HG02938 (cell line): ENCODE measurements around the gene ELN.
"Not testable (repeated sequence)": the region's sequence is repeated elsewhere in the genome, so short reads cannot be mapped to it uniquely, and the experiment has no call there.

Experiments used
- ATAC-seq: cut with Tn5 transposase; IDR thresholded peaks from one replicate; pipeline ENCODE4 v1.9.1; 2021; ENCODE audit warnings: mild to moderate bottlenecking, moderate library complexity; ENCODE audit not compliant: unreplicated experiment

Gene ELN

DNA sequence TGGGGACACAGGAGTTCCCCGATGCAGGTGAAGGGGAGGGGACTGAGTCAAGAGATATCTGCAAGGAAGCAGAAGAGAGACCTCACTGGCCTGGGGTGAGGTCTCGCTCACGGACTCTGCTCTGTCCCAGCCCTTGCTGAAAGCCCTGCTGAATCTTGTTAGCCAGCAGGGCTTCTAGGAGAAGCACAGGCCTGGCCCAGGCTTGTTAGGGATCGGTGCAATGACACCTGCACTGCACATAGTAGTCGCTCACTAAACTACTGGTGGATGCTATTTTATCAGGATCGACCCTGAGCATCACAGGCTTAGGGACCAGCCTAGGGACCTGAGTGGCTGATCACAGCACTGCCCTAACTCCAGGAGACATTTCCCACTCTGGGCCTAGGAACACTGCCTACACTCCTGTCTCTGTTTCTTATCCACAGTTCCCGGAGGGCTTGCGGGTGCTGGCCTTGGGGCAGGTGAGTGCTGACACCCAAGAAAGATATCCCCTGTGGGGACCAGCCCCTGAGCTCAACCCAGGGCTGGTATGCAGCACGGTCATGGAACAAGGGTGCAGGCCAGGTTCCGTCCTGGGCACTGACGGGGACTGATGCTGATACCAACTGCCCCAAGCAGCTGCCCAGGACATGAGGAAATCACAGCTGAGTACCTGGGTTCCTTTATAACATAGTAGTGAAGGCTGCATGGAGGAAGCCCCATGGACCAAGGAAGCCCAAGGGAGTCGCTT, 13.0 kb downstream of the ELN start:
- ATAC-seq = no peak

DNA sequence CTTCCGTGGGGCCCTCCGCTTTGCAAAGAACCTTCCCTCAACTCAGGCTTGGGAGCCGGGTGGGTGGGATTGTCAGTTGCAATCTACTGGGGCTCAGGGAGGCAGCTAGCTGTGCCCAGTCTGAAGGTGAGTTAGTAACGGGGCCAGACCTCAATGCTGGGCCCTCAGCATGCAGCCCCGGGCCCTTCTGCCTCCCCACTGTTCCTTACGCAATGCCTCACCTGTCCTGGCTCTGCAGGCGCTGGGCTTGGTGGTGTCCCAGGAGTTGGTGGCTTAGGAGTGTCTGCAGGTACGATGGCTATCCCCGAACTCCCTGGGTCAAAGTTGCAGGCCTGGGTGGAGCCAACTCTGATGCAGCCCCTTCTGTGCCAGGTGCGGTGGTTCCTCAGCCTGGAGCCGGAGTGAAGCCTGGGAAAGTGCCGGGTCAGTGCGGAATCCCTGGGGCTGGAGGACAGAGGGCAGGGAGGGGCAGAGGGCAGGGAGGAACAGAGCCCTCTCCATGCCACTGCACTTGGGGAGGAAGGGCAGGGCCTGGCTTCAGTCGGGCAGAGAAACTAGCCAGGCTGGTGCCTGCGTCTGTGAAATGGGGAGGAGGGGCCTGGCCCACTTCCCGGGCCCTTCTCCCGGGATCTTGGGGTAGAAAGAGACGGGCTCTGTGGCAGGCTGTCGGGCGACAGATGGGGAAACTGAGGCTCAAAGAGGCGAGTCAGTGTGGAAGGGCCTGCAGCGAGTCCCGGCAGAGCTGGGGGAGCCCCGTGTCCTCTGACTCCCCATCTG, 15.0 kb downstream of the ELN start:
- no peak for ATAC-seq

DNA sequence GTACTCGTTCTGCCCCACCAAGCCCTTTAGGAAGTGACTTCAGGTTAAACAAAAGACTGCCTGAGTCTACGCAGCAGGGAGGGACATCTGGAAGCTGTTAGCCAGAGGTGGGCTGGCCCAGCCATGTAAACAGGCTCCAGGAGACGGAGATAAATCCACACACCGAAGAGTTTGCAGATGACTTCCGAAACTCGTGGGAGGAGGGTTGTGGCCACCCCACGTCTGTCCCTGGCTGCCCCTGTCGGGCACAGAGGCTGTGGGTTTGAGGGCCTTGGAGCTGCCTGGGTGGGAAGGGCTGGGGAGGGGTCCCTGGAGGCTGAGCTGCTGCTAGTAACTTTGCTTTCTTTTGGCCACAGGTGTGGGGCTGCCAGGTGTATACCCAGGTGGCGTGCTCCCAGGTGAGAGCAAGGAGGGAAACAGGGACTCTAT, 15.6 kb downstream of the ELN start:
- no peak for ATAC-seq

- ATAC-seq = no peak
These were observed 16.7 kb downstream of the ELN start for GRCh38 chr7:74044366-74045350.

- not testable (repeated sequence) for ATAC-seq
These were observed 18.6 kb downstream of the ELN start for GRCh38 chr7:74046581-74046980.

DNA sequence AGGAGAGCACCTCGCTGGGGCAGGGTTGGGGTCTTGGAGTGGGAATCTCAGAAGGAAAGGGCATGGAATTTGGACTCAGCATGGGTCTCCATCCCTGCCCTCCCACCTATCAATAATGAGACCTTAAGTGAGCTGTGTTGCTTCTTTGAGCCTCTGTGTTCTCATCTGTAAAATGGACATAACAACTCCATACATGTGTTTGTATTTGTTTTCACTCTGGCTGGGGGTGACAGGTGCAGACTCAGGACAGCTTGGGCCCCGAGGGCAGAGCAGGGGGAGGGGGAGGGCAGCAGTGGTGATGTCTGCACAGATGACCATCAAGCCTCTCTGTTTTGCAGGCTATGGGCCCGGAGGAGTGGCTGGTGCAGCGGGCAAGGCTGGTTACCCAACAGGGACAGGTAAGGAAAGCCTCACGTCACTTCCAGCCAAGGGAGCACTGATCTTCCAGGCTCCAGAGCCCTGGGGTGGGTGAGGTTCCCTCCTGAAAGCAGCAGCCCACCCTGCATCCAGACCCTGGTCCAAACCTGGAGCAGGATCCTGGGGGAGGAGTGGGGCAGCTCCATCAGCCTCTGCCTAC, 19.9 kb downstream of the ELN start:
- ATAC-seq = no peak

DNA sequence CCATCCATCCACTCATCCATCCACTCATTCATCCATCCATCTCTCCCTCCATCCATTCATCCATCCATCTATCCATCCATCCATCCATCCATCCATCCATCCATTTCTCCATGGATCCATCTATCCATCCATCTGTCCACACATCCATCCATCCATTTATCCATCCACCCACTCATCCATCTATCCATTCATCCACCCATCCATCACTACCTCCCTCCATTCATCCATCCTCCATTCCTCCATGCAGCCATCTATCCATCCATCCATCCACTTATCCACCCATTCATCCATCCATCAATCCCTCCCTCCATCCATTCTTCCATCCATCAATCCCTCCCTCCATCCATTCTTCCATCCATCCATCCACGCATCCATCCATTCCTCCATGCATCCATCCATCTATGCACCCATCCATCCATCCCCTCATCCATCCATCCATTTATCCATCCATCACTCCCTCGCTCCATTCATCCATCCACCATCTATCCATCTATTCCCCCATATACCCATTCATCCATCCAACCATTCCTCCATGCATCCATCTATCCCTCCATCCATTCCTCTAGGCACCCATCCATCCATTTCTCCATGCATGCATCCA, 21.1 kb downstream of the ELN start:
- ATAC-seq = no peak

DNA sequence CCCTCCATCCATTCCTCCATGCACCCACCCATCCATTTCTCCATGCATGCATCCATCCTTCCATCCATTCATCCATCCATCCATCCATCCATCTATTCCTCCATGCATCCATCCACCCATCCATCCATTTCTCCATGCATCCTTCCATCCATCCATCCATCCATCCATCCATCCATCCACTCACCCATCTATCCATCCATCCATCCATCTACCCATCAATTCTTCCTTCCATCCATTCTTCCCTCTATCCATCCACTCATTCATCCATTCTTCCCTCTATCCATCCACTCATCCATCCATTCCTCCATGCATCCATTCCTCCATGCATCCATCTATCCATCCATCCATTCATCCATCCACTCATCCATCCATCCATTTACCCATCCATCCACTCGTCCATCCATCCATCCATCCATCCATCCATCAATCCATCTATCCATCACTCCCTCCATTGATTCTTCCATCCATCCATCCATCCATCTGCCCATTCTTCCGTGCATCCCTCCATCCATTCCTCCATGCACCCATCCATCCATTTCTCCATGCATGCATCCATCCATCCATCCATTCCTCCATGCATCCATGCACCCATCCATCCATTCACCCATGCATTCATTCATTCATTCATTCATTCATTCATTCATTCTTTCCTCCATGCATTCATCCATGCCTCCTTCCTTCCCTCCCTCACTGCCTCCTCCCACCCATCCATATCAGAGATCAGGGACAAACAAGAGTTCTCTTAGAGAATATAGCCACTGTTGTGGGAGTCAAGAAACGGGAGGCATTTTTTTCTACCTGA, 22.2 kb downstream of the ELN start:
- ATAC-seq = no peak

GRCh38 chr7:74051193-74051592, 23.2 kb downstream of the ELN start:
- no peak for ATAC-seq

DNA sequence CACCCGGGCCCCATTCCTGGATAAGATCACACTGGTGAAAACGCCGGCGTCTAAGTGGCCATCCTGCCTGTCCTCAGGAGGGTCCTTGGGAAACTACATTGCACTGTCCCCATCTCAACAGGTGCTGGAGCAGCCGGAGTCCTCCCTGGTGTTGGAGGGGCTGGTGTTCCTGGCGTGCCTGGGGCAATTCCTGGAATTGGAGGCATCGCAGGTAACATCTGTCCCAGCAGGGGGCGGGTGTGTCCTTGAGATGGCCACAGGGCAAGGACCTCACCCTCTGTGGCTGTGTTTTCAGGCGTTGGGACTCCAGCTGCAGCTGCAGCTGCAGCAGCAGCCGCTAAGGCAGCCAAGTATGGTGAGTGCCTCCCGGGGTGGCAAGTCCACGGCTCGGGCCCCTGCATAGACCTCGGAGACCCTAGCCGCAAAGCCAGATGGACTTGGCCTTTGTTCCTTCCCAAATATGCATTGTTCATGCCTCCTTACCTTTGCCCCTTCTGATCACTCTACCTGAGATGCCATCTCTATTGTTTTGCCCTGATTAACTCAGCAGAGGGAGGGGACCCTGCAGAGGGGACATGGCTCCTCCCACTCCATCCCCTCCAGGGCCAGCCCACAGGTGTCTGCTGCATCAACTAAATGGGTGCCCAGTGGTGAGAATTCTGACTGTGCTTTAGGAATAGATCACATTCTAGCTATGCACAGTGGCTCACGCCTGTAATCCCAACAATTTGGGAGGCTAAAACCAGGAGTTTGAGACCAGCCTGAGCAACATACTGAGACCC, 23.8 kb downstream of the ELN start:
- no peak for ATAC-seq

GRCh38 chr7:74052628-74053027, 24.7 kb downstream of the ELN start:
- no peak for ATAC-seq

DNA sequence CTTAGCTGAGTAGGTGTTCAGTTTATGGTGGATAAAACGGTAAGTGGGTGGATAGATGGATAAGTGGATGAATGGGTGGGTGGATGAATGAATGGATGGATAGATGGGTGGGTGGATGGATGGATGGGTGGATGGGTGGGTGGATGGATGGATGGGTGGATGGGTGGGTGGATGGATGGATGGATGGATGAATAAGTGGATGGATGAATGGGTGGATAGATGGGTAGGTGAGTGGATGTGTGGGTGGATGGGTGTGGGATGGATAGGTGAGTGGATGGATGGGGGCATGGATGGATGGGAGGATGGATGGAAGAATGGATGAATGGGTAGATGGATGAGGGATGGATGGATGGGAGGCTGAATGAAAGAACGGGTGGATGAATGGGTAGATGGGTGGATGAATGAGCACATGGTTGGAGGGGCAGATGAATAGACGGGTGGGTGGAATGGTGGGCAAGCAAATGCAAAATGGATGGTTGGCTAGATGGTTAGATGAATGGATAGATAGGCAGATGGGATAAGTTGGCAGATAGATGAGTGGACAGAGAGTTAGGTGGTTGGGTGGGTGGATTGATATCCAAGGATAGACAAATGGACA, 25.7 kb downstream of the ELN start:
- ATAC-seq = no peak

DNA sequence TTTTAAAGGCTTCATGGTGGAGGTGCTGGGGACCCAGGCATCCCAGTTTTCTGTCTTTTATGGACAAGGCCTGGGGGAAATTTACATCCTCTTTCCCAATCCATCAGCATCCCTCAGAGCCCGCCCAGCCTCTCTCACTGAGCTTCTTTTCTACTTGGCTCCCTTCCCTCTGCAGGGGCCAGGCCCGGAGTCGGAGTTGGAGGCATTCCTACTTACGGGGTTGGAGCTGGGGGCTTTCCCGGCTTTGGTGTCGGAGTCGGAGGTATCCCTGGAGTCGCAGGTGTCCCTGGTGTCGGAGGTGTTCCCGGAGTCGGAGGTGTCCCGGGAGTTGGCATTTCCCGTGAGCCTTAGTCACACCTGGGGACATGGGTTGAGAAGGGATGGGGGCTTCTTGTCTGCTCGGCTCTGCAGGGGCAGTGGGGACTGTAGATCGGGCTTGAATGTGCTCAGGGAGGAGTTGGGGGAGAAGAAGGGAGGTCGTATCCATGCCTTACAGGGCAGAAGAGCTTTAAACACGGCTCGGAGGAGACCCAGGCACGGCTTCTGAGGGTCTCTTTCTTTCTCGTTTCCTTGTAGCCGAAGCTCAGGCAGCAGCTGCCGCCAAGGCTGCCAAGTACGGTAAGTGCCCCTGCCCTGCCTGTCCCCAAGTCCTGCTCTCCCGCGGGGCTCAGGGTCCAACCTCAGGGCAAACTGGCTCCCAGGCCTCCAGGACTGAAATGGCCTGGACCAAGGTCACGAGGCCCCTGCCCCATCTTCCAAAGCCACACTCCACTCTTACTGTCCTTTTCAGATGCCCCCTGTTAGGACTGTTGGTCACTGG, 28.3 kb downstream of the ELN start:
- no peak for ATAC-seq

DNA sequence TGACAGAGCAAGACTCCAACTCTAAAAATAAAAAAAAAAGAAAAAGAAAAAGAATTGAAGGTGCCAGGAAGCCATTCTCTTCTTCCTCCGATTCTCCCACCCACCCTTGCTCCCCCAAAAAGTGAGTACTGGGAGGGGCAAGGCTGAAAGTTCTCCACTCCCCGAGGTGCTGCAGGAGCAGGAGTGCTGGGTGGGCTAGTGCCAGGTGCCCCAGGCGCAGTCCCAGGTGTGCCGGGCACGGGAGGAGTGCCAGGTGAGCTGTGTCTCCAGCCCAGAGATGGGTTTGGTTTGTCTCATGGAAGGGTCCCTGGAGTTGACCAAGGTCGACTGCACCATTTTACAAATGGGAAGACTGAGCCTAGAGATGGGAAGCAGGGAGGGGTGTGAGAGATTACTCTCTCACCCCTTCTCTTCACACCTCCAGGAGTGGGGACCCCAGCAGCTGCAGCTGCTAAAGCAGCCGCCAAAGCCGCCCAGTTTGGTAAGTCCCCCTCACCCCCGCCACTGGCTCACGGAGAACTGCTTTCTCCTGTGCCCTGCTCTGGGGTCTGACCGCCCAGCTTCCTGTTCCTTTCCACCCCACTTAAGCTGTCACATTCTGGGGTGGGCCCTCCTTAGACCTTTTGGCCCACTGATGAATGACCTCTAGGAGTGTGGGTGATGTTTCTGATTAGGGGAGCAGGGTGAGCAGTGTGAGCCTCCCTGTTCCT, 29.4 kb downstream of the ELN start:
- no peak for ATAC-seq

GRCh38 chr7:74057987-74058386, 30.0 kb downstream of the ELN start:
- no peak for ATAC-seq

DNA sequence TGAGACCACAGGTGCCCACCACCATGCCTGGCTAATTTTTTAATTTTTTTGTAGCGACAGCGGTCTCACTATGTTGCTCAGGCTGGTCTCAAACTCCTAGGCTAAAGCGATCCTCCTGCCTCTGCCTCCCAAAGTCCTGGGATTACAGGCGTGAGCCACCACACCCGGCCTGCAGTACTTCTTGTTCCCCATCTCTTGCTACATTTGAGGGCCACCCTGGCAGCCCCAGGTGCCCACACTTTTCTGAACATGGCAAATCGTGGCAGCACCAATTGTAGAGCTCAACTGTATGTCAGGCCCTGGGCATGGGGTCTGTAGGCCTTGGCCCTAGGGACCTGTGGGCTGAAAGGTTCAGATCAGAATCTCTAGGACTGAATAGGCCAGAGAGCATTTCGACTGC, 30.5 kb downstream of the ELN start:
- ATAC-seq = no peak

DNA sequence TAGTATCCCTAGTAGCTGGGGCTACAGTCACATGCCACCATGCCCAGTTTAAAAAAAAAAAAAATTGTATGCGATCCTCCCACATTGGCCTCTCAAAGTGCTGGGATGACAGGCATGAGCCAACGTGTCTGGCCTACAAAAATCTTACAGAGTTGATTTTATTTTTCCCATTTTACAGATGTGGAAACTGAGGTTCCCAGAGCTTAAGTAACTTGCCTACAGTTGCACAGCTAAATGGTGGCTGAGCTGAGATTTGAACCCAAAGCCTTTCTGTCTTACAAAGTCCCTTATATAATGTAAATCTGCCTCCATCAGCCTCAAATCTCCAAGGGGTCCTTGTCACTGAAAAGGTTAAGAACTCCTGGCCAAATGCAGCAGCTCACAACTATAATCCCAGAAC, 31.1 kb downstream of the ELN start:
- no peak for ATAC-seq
